HCT116 (cell line): ENCODE measurements around the gene CSH1. TPM values are rescaled to one million over a fixed set of nuclear protein-coding genes. Genes with fewer than 3 reads are reported as not detected.

Source experiments
- ATAC-seq: fragments of 200-7000 bp; cut with Tn5 transposase; 2 replicates; pipeline ENCODE4 v1.9.1; 2020; ENCODE audit warnings: mild to moderate bottlenecking, moderate library complexity
- BruUV-seq: library from RNA; stranded (reverse); fragments of 400-500 nt; replicated peaks from 2 replicates; lab custom pipeline; 2021; lab: Mats Ljungman, UMichigan
- CTCF ChIA-PET: fragments of 300-600 bp; sonication (Branson Sonifier 250); formaldehyde crosslinking; loops from one replicate; lab custom pipeline; 2021; ENCODE audit warnings: antibody characterized with exemption; lab: Charles Lee
- POLR2A ChIA-PET: fragments of 300-600, 350-600 bp; sonication (Branson Sonifier 250); formaldehyde crosslinking; loops from one replicate; lab custom pipeline; 2021; ENCODE audit warnings: antibody characterized with exemption; lab: Charles Lee
- RAD21 ChIA-PET, 2 experiments: fragments of 300-600 bp; sonication (Branson Sonifier 250); formaldehyde crosslinking; loops; one replicate each; lab custom pipeline; 2023; ENCODE audit warnings: low total read pairs in 2 of 2; ENCODE audit not compliant: uncharacterized antibody in 2 of 2, unreplicated experiment in 2 of 2, low non-redundant PET in 1 of 2; lab: Charles Lee
- DNase-seq: peaks from one replicate; pipeline ENCODE4 v3.0.0-alpha.2; 2010; ENCODE audit warnings: low read depth, low spot score
- H2AFZ ChIP-seq: fragments of 200-600 bp; shearing (Covaris generic), sonication (generic); 2 replicates; pipeline ENCODE4 v1.6.1; 2017; ENCODE audit warnings: low read depth, mixed run types, mixed read lengths, antibody characterized with exemption, low read length; ENCODE audit not compliant: poor library complexity, severe bottlenecking
- H3K27ac ChIP-seq: 2 replicates; pipeline ENCODE4 v1.5.1; 2012; ENCODE audit warnings: low read depth, low read length
- H3K27me3 ChIP-seq: fragments of 200-600 bp; sonication (generic); 2 replicates; pipeline ENCODE4 v1.6.1; 2016; ENCODE audit warnings: mixed run types, low read length, mixed read lengths; ENCODE audit not compliant: insufficient read depth
- H3K36me3 ChIP-seq, 2 experiments: fragments of 200-500 bp in 1 of 2; fragments of 200-600 bp in 1 of 2; sonication (Bioruptor generic) in 1 of 2; sonication (generic) in 1 of 2; 2 replicates each; pipeline versions ENCODE4 v1.5.1 to v1.6.1; 2014 to 2016; ENCODE audit warnings: low read length in 2 of 2, inconsistent platforms in 1 of 2, mixed read lengths in 1 of 2, mixed run types in 1 of 2; ENCODE audit not compliant: insufficient read depth in 2 of 2, control insufficient read depth in 1 of 2
- H3K4me1 ChIP-seq, 2 experiments: fragments of 200-600 bp in 1 of 2; sonication (generic) in 1 of 2; 2 replicates each; pipeline versions ENCODE4 v1.5.1 to v1.6.1; 2012 to 2017; ENCODE audit warnings: low read length in 2 of 2, inconsistent platforms in 1 of 2, mild to moderate bottlenecking in 1 of 2, mixed read lengths in 1 of 2, mixed run types in 1 of 2, moderate library complexity in 1 of 2; ENCODE audit not compliant: insufficient read depth in 2 of 2, control insufficient read depth in 1 of 2
- H3K4me2 ChIP-seq: fragments of 200-600 bp; sonication (generic); 2 replicates; pipeline ENCODE4 v1.6.1; 2017; ENCODE audit warnings: mixed run types, low read length, mixed read lengths
- H3K4me3 ChIP-seq, 2 experiments: fragments of 200-600 bp in 1 of 2; sonication (generic) in 1 of 2; replicated peaks in 1 of 2; 2 replicates each; pipeline ENCODE4 v1.5.1; 2011 to 2016; ENCODE audit warnings: low read length in 2 of 2, control low read depth in 1 of 2, low read depth in 1 of 2, mild to moderate bottlenecking in 1 of 2, mixed read lengths in 1 of 2, mixed run types in 1 of 2
- H3K79me2 ChIP-seq: fragments of 200-600 bp; sonication (generic); 2 replicates; pipeline ENCODE4 v1.6.1; 2017; ENCODE audit warnings: mild to moderate bottlenecking, mixed run types, low read length, moderate library complexity, mixed read lengths; ENCODE audit not compliant: insufficient read depth
- H3K9ac ChIP-seq: fragments of 200-600 bp; sonication (generic); 2 replicates; pipeline ENCODE4 v1.6.1; 2016; ENCODE audit warnings: low read length, mixed read lengths
- H3K9me2 ChIP-seq: fragments of 200-600 bp; sonication (generic), shearing (Covaris generic); 2 replicates; pipeline ENCODE4 v1.6.1; 2017; ENCODE audit warnings: mixed run types, mild to moderate bottlenecking, moderate library complexity; ENCODE audit not compliant: insufficient read depth
- H3K9me3 ChIP-seq, 2 experiments: fragments of 200-500 bp in 1 of 2; fragments of 200-600 bp in 1 of 2; sonication (Bioruptor generic) in 1 of 2; sonication (generic) in 1 of 2; 2 replicates each; pipeline ENCODE4 v1.6.1; 2014 to 2017; ENCODE audit warnings: low read length in 2 of 2, mixed read lengths in 2 of 2, inconsistent platforms in 1 of 2, low read depth in 1 of 2, mild to moderate bottlenecking in 1 of 2, mixed run types in 1 of 2, moderate library complexity in 1 of 2; ENCODE audit not compliant: control insufficient read depth in 1 of 2, insufficient read depth in 1 of 2
- H4K20me1 ChIP-seq: fragments of 200-600 bp; sonication (generic), shearing (Covaris generic); 2 replicates; pipeline ENCODE4 v1.6.1; 2017; ENCODE audit warnings: mixed run types, mild to moderate bottlenecking, moderate library complexity; ENCODE audit not compliant: insufficient read depth
- ATF3 ChIP-seq: IDR thresholded peaks from 2 replicates; pipeline ENCODE4 v1.6.1; 2012
- CTCF ChIP-seq, 3 experiments: fragments of 200-600 bp in 1 of 3; sonication (generic) in 1 of 3; IDR thresholded peaks in 2 of 3; conservative IDR thresholded peaks in 1 of 3; 2 replicates each; pipeline ENCODE4 v1.5.1; 2012 to 2017; ENCODE audit warnings: low read depth in 2 of 3, low read length in 2 of 3, antibody characterized with exemption in 1 of 3, borderline replicate concordance in 1 of 3, control low read depth in 1 of 3, mild to moderate bottlenecking in 1 of 3, mixed read lengths in 1 of 3, mixed run types in 1 of 3, moderate library complexity in 1 of 3; ENCODE audit not compliant: insufficient read depth in 1 of 3
- EGR1 ChIP-seq: IDR thresholded peaks from 2 replicates; pipeline ENCODE4 v1.6.1; 2012; ENCODE audit warnings: low read depth
- POLR2A ChIP-seq: IDR thresholded peaks from 2 replicates; pipeline ENCODE4 v1.7.0; 2011; ENCODE audit warnings: borderline replicate concordance; ENCODE audit not compliant: insufficient read depth, insufficient read length; ENCODE audit errors: extremely low read depth
- POLR2AphosphoS5 ChIP-seq: IDR thresholded peaks from 2 replicates; pipeline ENCODE4 v1.6.1; 2011; ENCODE audit warnings: mild to moderate bottlenecking, low read depth, low read length, moderate library complexity
- RAD21 ChIP-seq: IDR thresholded peaks from 2 replicates; pipeline ENCODE4 v1.6.1; 2012; ENCODE audit warnings: low read depth, mild to moderate bottlenecking
- REST ChIP-seq: IDR thresholded peaks from 2 replicates; pipeline ENCODE4 v1.6.1; 2012; ENCODE audit warnings: low read depth
- SRF ChIP-seq: IDR thresholded peaks from 2 replicates; pipeline ENCODE4 v1.6.1; 2012; ENCODE audit warnings: low read depth
- intact Hi-C: fragments of 100-400 bp; cut with micrococcal nuclease; formaldehyde crosslinking; loops from 2 replicates; pipeline ENCODE4 v1.10.0; 2022
- total RNA-seq: library from RNA; stranded (reverse); gene quantifications from one replicate; pipeline ENCODE4 v1.2.1, GENCODE V29; 2021; ENCODE audit not compliant: unreplicated experiment
- TF ChIP-seq, protein P1 (sequence below): IDR thresholded peaks from 2 replicates; pipeline ENCODE4 v1.6.1; 2012

CSH1 gene
- total RNA-seq, 1 experiment from 2014 or later = not detected

GRCh38 chr17:63940584-63940983 lies 44.2 kb upstream of the CSH1 start (continued):
- no peak for TF ChIP-seq REST
- no peak for TF ChIP-seq SRF
- no peak for TF ChIP-seq ATF3

- TF ChIP-seq POLR2AphosphoS5 (no peak), EGR1 (no peak), CTCF (IDR thresholded peaks at IDR 0.05 in 2 of 3, conservative IDR thresholded peaks at IDR 0.05 in 1 of 3; ENCODE audit: borderline replicate concordance in 1 of 3, insufficient read depth in 1 of 3, low read depth in 2 of 3, low read length in 2 of 3) (no peak), POLR2A (no peak), RAD21 (no peak)
- TF ChIP-seq, protein P1, sequence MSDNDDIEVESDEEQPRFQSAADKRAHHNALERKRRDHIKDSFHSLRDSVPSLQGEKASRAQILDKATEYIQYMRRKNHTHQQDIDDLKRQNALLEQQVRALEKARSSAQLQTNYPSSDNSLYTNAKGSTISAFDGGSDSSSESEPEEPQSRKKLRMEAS = no peak
- CTCF ChIA-PET = interaction anchor here (0.7 to 1.3 kb wide), 4 partner anchors 9 to 22 kb away, joined by 3 to 8 read pairs (median 4); partner anchors contain the start of gene GH1
- Histone ChIP-seq H3K79me2 (no peaks in the 10 kb centered on the region), H3K4me2 (no peak overlapping the region), H3K9me3 (no peaks in the 10 kb centered on the region), H3K9me2 (no peaks in the 10 kb centered on the region), H2AFZ (no peak overlapping the region), H3K9ac (no peak overlapping the region), H3K36me3 (no peaks in the 10 kb centered on the region), H3K27ac (no peak overlapping the region), H4K20me1 (no peaks in the 10 kb centered on the region), H3K4me3 (no peak overlapping the region), H3K27me3 (no peaks in the 10 kb centered on the region), H3K4me1 (no peaks in the 10 kb centered on the region)
- POLR2A ChIA-PET = no interaction called here
- no TSS peak for BruUV-seq
- ATAC-seq = peak; percentile 48
- DNase-seq = no peak
- intact Hi-C loops = no loop called here
- RAD21 ChIA-PET = no interaction called here
Observed at GRCh38 chr17:63939884-63940283, 43.5 kb upstream of the CSH1 start.
